Hypothalamus (tissue), 51 donors: ENCODE measurements around the gene MLC1.
"Not testable (repeated sequence)": the region's sequence is repeated elsewhere in the genome, so short reads cannot be mapped to it uniquely, and the experiment has no call there.

ENCODE experiments used
- DNase-seq, 51 donors: peaks; one replicate each; lab custom pipeline; 2025; lab: John Stamatoyannopoulos, UW

Gene MLC1

GRCh38 chr22:50104141-50104544 lies 18.9 kb upstream of the MLC1 start:
- DNase-seq, result no peak

- DNase-seq, result no peak
These were observed 17.7 kb upstream of the MLC1 start for GRCh38 chr22:50102946-50103345.

DNA sequence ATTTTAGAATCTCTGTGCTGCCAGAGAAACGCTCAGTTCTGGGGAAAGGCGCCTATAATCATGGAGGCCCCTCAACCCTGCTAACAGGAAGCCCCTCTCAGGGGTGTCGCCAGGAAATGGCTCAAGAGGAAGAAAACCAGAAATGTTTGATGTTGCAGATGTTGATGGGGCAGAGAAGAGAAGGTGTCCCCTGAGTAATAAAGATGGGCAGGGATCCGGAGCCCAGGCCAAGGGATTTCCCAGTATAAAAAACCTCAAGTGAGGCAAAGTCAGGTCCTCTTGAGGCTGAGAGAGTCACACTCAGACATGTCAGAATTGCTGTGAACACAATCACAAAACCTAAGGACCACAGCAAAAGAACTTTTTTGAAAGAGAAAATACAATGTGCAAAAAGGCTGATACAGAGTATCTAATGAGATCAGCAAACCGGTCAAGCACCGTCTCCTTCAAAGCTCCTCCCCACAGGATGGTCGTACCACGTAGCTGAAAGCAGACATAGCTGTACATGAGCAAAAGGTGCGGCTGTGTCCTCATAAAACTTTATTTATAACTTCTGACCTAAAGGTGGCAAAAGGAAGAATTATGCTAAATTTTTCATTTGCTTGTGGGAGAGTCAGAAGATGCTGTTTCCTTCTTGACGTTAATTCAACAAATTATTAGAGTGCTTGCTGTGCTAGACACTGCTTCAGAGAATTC lies 16.8 kb upstream of the MLC1 start:
- DNase-seq, result no peak

GRCh38 chr22:50098052-50098451 lies 12.8 kb upstream of the MLC1 start:
- no peak for DNase-seq

- DNase-seq, result no peak
These were observed 7.1 kb upstream of the MLC1 start for GRCh38 chr22:50092342-50092741.

GRCh38 chr22:50091092-50091768 lies 6.0 kb upstream of the MLC1 start:
- no peak for DNase-seq

DNA sequence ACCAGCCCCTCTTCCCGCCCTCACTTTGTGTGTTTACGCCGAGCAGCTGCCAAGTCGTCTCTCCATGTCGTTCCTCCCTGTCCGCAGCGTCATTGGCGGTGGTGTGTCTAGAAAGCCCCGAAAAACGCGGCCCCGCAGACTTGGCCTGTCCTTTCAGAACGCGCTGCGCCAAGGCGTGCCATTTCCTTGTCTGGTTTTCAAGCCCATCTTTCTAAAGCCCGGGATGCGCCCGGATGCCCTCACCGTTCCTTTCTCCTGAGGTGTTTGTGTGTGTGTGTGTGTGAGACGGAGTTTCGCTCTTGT lies 5.1 kb upstream of the MLC1 start:
- DNase-seq, result no peak

DNA sequence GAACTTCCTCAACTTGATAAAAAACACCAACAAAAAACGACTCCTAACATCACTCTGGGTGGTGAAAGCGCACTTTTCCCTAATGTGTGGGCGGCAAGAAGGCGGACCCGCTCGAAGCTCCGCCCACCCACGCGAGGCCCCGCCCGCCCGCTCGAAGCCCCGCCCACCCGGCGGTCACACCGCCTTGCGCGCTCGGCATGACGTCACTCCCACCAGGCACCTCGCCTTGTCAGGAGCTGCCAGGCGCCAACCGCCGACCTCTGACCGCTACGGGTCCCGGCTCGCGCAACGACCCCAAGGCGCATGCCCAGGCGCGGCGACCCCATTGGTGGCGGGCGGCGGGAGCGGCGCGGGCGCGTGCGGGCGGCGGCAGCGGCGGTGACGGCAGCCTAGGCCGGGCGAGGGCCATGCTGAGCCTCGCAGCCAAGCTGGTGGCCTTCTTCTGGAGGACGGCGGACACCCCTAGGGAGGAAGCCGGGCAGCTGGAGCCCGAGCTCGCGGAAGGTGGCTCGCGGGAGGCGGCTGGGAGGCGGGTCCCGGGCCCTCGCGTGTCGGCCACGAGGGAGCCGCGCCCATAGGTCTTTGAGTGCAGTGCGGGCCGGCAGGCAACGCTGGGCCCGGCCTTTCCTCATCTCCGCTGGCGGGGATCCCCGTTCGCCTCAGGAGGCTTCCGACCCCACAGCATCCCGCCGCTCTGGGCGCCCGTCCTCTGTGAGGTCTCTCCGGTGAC lies 4.6 kb upstream of the MLC1 start, which contains the start of gene MOV10L1:
Gene MOV10L1 (plus strand): TSS at position 325 of the 730 bp plus-strand sequence. CDS start 83 bp downstream, at position 408.
- DNase-seq, result peak in 12 of 51 donors; percentile 11 to 70 (median 26)

- no peak for DNase-seq
These were observed 4.0 kb upstream of the MLC1 start for GRCh38 chr22:50089231-50089630.

DNA sequence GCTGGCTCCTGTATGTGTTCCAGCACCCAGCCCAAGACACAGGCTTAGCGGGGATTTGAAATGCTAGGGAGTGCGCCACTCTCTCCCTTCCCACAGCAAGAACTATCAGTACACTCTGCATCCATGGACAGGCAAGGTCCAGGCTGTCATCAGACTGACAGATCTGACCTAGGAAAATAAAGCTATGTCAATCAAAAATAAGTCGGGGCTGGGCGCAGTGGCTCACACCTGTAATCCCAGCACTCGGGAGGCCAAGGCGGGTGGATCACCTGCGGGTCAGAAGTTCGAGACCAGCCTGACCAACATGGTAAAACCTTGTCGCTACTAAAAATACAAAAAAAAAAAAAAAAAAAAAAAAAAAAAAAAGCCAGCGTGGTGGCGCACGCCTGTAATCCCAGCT lies 2.9 kb upstream of the MLC1 start:
- no peak for DNase-seq

DNA sequence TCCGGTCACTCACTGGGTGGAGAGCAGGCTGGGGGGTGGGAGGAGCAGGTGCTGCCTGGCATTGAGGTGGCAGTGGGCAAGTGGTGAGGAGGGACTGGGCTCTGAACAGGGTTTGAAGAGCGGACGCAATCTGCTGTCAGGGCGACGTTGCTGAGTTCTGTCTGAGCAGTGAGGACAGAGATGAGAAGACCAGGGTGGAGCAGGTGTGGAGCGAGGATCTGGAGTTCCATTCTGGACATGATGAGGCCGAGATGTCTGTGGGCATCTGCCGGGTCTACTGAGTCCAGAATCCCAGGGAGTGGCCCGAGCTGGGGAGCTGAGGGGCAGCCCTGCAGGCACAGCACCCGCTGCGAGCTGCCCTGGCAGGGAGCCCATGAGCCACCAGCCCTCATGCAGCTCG lies 2.4 kb upstream of the MLC1 start:
- DNase-seq, result no peak

DNA sequence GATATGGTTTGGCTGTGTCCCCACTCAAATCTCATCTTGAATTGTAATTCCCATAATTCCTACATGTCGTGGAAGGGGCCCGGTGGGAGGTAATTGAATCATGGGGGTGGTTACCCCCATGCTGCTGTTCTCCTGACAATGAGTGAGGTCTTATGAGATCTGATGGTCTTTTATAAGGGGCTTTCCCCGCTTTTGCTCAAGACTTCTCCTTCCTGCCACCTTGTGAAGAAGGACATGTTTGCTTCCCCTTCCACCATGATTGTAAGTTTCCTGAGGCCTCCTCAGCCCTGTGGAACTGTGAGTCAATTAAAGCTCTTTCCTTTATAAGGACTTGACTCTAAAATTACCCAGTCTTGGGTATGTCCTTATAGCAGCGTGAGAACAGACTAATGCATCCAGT lies 1.7 kb upstream of the MLC1 start:
- DNase-seq, result not testable (repeated sequence)

DNA sequence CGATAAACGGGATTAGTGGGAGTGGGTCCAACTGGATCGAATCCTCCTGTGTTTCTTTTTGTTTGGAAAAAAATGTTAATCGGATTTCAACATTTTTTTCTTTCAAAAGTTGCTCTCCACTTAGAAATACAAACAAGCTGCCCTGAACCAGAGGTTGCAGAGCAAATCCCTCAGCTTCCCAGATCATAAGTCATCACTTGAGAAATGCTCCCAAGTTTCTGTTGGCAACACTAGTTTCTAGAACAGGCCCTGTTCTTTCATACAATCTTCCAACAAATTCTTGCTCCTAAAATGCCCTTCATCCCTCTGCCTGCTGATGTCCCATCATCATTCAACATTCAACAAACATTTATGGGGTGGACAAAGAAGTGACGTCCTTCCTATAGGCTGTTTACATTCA lies 1.3 kb upstream of the MLC1 start:
- DNase-seq, result no peak

DNA sequence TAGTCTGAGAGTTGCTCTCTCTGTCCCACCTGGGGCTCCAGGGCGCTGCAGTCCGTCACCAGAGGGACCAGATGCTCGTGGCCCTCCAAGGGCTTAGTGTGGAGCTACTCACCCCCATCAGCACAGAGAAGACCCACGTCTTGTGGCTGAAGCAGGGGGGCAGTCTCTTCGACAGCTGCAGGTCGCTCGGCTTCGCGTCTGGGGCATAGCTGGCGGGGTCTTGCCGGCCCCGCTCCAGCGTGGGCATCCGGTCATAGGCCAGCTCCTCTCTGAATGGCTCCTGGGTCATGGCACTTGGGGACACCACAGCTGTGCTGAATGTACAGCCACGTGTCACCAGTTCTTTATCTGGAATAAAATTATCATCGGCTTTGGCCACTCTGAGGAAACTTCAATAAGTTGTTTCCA lies 608 bp downstream of the MLC1 start:
- no peak for DNase-seq

- DNase-seq, result no peak
These were observed 1.1 kb downstream of the MLC1 start for GRCh38 chr22:50084080-50084477.

DNA sequence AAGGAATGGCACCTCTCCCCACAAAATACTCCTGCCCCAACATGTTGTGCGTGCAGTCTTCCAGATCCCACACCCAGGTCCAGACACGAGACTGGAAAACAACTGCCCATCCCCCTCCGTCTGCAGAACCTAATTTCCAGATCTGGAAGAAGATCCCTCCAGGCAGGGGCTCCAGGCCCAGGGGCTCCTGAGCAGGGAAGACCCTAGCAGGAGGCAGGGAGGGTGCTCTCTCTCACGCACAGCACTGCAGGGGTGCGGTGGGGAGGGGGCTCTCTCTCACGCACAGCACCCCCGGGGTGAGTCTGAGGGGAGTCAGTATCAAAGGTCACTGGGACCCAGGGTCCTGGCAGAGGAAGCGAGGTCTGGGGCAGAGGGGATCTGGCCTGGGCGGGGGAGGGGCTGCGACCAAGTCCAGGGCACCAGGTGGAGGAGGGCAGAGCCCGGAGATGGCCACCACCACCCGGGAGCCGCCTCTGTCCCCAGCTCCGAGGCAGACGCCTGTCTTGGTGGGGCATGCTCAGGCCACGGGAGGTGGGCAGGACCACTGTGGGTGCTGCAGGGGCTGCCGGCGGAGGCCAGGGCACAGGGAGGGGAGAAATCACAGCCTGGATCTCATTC lies 1.7 kb downstream of the MLC1 start:
- no peak for DNase-seq

- DNase-seq, result no peak
These were observed 2.2 kb downstream of the MLC1 start for GRCh38 chr22:50082961-50083461.

DNA sequence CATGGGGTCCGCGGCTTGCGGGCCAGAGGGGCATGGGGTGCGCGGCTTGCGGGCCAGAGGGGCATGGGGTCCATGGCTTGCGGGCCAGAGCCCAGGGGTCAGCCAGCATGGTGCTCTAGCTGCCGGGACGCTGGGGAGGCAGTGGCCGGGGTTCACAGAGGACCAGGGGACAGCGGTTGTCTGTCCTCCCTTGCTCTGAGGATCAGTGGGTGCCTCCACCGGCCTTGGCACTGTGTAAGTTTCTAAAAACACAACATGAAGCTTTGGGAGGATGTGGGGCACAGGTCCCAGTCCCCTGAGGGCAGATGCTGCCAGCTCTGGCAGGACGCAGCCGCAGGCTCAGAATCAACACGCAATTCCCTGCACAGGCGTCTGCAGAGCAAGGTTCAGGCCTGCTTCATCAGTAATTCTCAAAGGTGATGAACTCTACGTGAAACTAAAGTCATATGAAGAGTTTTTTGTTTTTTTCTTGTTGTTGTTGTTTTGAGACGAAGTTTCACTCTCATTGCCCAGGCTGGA lies 3.0 kb downstream of the MLC1 start:
- DNase-seq, result no peak

- DNase-seq, result no peak
These were observed 3.6 kb downstream of the MLC1 start for GRCh38 chr22:50081426-50082196.

DNA sequence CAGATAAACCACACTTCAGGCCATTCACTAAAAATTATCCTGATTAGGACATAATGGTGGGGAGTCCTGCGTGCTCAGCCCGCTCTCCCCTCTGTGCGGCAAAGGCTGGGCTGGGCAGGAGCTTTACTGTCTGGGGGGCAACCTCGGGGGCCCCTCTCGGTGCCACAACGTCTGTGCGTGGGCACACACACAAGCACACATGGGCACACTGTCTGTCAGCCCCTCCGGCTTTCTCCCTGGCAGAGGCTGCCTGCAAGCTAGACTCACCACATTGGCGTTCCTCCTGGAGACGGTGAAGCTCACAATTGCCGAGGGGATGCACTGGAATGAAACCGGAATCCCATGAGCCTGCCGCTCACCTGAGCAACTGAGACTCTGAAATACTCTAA lies 5.2 kb downstream of the MLC1 start:
- no peak for DNase-seq
